NB4 (cell line): ENCODE measurements around the gene PBX1.

Experiments
- CTCF ChIP-seq: IDR thresholded peaks from one replicate; pipeline ENCODE4 v1.5.1; 2012; ENCODE audit warnings: low read depth, low read length
- MAX ChIP-seq: IDR thresholded peaks from 2 replicates; pipeline ENCODE4 v1.6.1; 2011; ENCODE audit warnings: low read depth, low read length

- TF ChIP-seq CTCF (no peak), MAX (no peak)
These were observed 12.3 kb downstream of the PBX1 start for GRCh38 chr1:164571333-164571732.
